Measurements from ENCODE around the gene PRPF4.
"Not testable (repeated sequence)": the region's sequence is repeated elsewhere in the genome, so short reads cannot be mapped to it uniquely, and the experiment has no call there.

The PRPF4 gene

DNA sequence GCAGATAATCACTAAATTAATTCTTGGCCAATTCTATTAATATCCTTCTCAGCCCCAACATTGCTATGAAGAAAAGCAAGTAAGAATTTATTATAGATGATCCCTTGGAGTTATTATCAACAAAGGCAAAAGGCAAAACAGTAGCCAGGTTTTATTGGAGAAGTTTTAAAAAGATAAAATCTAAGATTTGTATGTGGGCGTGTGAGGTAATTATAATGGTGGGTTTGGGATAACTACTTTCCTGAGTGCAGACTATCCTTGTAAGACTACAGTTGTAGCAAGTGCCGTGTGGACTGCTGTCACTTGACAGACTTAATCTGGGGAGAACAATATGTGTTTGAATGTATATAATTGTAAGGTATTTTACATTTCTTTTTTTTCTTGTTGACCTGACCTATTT, 30.9 kb upstream of the PRPF4 start:
- no peak overlapping the region for H3K4me3 ChIP-seq
- H3K4me2 ChIP-seq, result no peak overlapping the region
- H4K20me1 ChIP-seq, result no peaks in the 10 kb centered on the region
- H3K4me1 ChIP-seq, result peaks cover 23% of the 10 kb centered on the region
- no peak for TF ChIP-seq Cebpa-rat (IDR thresholded peaks at IDR 0.05)
- H3K9ac ChIP-seq, result no peak overlapping the region
- H3K9me3 ChIP-seq, result peaks cover 4% of the 10 kb centered on the region; the same call in 1 of the 2 replicates
- no peaks in the 10 kb centered on the region for H3K27me3 ChIP-seq
- H3K27ac ChIP-seq, result no peak overlapping the region
- no peaks in the 10 kb centered on the region for H3K36me3 ChIP-seq

DNA sequence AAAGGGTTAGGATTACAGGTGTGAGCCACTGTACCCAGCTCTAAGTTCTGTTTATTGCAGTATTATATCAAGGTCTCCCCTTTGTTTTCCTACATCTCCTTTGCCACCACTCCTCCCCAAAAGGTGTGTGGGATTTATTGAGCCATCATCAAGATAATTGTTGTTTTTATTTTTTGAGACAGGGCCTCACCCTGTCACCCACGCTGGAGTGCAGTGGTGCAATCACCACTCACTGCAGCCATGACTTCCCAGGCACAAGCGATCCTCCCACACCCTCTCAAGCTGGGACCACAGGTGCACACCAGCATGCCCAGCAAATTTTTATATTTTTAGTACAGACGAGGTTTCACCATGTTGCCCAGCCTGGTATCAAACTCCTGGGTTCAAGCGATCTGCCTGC, 29.6 kb upstream of the PRPF4 start:
- Histone ChIP-seq H3K27me3 (no peaks in the 10 kb centered on the region), H3K27ac (no peak overlapping the region), H3K4me1 (peaks cover 21% of the 10 kb centered on the region), H3K9ac (no peak overlapping the region), H3K36me3 (no peaks in the 10 kb centered on the region; the same call in 1 of the 2 replicates), H3K4me3 (no peak overlapping the region), H3K9me3 (peaks cover 6% of the 10 kb centered on the region; the same call in 1 of the 2 replicates), H3K4me2 (no peak overlapping the region), H4K20me1 (no peaks in the 10 kb centered on the region)
- no peak for TF ChIP-seq Cebpa-rat (IDR thresholded peaks at IDR 0.05)

DNA sequence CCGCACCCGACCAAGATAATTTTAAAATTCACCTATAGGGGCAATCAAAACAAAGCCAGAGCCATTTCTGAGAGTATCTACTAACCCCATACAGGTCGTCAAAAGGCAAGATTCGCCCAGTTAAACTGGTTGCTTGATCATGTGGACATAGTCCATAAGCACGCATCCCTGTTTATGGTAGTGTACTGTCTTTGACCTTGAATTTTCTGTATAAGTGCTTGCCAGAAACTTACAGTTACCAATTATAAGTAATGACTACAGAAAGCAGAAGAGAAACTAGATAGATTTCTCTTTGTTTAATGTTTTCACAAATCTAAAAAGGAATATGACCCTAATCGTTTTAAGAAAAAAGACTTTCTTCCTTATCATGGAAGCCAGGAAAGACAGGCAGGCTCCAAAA, 28.5 kb upstream of the PRPF4 start:
- Histone ChIP-seq H3K4me3 (no peak overlapping the region), H3K4me2 (no peak overlapping the region), H4K20me1 (no peaks in the 10 kb centered on the region), H3K9ac (no peak overlapping the region), H3K27me3 (no peaks in the 10 kb centered on the region), H3K27ac (no peak overlapping the region), H3K36me3 (no peaks in the 10 kb centered on the region; the same call in 1 of the 2 replicates), H3K9me3 (peaks cover 9% of the 10 kb centered on the region; the same call in 1 of the 2 replicates), H3K4me1 (peaks cover 20% of the 10 kb centered on the region)
- TF ChIP-seq Cebpa-rat (IDR thresholded peaks at IDR 0.05), result no peak

DNA sequence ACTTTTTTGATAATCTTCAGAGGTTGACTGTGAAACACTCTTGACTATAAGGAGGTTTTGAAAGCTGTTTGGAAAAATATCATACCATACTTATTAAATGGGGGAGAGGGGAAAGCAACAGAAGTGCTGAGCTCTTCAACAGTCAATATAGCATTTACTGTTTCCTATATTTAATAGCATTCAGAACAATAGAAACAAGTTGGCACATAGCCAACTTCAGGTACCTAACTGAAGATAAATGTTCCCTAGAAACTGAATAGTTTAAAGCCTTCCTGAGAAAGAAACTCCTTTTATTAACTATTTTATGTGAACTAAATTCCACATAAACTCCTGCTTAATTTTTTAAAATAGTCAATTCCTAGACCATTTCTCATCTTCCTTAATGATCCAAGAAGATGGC, 27.8 kb upstream of the PRPF4 start:
- no peak overlapping the region for H3K4me3 ChIP-seq
- H3K4me2 ChIP-seq, result no peak overlapping the region
- no peaks in the 10 kb centered on the region; the same call in 1 of the 2 replicates for H3K36me3 ChIP-seq
- H3K27me3 ChIP-seq, result no peaks in the 10 kb centered on the region
- H3K27ac ChIP-seq, result no peak overlapping the region
- H3K9ac ChIP-seq, result no peak overlapping the region
- no peaks in the 10 kb centered on the region for H4K20me1 ChIP-seq
- peaks cover 13% of the 10 kb centered on the region for H3K4me1 ChIP-seq
- TF ChIP-seq Cebpa-rat (IDR thresholded peaks at IDR 0.05), result no peak
- H3K9me3 ChIP-seq, result peaks cover 9% of the 10 kb centered on the region; the same call in 1 of the 2 replicates

DNA sequence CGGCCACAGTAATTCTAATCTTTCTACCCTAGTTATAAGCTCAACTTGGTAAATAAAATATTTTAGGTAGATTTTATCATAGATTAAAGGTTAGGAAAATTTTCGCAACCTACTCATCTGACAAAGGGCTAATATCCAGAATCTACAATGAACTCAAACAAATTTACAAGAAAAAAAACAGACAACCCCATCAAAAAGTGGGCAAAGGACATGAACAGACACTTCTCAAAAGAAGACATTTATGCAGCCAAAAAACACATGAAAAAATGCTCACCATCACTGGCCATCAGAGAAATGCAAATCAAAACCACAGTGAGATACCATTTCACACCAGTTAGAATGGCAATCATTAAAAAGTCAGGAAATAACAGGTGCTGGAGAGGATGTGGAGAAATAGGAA, 25.8 kb upstream of the PRPF4 start:
- H3K9me3 ChIP-seq, H3K4me3 ChIP-seq, H3K9ac ChIP-seq, H3K27me3 ChIP-seq, H3K27ac ChIP-seq, H3K36me3 ChIP-seq, H3K4me1 ChIP-seq, H3K4me2 ChIP-seq, H4K20me1 ChIP-seq: not testable (repeated sequence)

DNA sequence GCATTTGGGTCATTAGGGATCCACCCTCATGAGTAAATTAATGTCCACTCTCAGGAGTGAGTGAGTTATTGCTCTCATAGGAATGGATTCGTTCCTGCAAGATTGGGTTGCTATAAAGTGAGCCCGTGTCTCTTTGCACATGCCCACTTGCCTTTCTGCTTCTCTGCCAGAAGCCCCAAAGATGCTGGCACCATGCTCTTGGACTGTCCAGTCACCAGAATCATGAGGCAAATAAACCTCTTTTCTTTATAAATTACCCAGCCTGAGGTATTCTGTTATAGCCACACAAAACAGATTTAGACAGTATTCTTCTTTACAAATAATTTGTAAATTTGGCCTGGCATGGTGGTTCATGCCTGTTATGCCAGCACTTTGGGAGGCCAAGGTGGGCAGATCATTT, 24.7 kb upstream of the PRPF4 start:
- H3K9ac ChIP-seq, result no peak overlapping the region
- H3K9me3 ChIP-seq, result peaks cover 9% of the 10 kb centered on the region; the same call in 1 of the 2 replicates
- no peak for TF ChIP-seq Cebpa-rat (IDR thresholded peaks at IDR 0.05)
- H3K36me3 ChIP-seq, result peaks cover 10% of the 10 kb centered on the region; the same call in 1 of the 2 replicates
- H3K4me3 ChIP-seq, result no peak overlapping the region
- no peak overlapping the region for H3K27ac ChIP-seq
- no peak overlapping the region for H3K4me2 ChIP-seq
- H4K20me1 ChIP-seq, result no peaks in the 10 kb centered on the region
- H3K4me1 ChIP-seq, result no peaks in the 10 kb centered on the region
- no peaks in the 10 kb centered on the region for H3K27me3 ChIP-seq

DNA sequence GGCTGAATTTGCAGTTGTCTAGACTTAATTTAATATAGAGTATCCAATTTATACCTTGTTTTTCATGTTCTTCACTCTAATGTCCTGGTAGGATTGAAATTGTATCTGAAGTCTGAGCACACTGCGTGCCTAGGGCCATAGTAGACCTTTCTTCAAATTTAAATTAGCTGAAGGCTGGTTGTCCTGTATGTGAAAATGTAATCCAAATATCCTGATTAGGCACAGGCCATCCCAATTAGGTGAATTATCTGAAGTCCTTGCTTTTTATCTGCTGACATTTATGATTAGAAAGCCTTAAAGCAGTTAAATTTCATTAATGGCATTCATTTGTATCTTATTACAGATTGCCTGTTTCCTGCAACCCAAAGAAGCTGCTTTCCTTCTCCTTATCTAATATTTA, 20.5 kb upstream of the PRPF4 start:
- H4K20me1 ChIP-seq, result no peaks in the 10 kb centered on the region
- H3K9me3 ChIP-seq, result peaks cover 5% of the 10 kb centered on the region; the same call in 1 of the 2 replicates
- H3K4me3 ChIP-seq, result no peak overlapping the region
- TF ChIP-seq Cebpa-rat (IDR thresholded peaks at IDR 0.05), result no peak
- H3K4me2 ChIP-seq, result no peak overlapping the region
- no peaks in the 10 kb centered on the region for H3K27me3 ChIP-seq
- no peak overlapping the region for H3K27ac ChIP-seq
- H3K4me1 ChIP-seq, result no peaks in the 10 kb centered on the region
- peaks cover 50% of the 10 kb centered on the region for H3K36me3 ChIP-seq
- no peak overlapping the region for H3K9ac ChIP-seq

DNA sequence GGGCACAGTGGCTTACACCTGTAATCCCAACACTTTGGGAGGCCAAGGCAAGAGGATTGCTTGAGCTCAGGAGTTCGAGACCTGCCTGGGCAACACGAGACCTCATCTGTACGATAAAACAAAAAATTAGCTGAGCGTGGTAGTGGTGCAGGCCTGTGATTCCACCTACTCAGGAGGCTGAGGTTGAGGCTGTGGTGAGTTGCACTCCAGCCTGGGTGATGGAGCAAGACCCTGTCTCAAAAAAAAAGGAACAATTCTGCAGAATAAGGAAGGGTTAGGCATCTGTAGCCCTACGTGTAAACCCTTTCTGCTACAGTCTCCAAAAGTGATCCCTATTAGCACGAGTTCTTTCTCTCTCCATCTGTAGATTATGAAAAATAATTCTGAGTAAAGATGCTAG, 20.0 kb upstream of the PRPF4 start:
- Histone ChIP-seq H3K4me1 (no peaks in the 10 kb centered on the region), H3K9ac (no peak overlapping the region), H3K27ac (no peak overlapping the region), H3K27me3 (no peaks in the 10 kb centered on the region), H4K20me1 (no peaks in the 10 kb centered on the region), H3K9me3 (peaks cover 5% of the 10 kb centered on the region; the same call in 1 of the 2 replicates), H3K36me3 (peaks cover 55% of the 10 kb centered on the region), H3K4me2 (no peak overlapping the region), H3K4me3 (no peak overlapping the region)
- no peak for TF ChIP-seq Cebpa-rat (IDR thresholded peaks at IDR 0.05)

DNA sequence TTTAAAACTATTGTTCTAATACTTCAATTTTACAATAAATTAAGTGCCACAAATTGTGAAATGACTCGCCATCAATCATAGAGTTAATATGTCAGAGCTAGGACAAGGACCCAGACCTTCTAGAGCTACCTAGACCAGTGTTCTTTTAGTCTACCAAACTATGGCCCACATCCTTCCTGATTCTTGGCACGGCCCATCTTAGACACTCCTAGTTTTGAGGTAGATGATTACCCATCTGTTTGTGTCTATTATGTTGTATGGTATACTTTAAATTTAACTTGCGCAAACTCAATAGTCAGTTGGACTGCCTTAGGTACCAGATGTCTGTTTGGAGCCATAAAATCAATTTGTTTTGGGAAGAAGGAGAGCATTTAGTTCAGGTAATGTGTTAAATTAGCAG, 17.6 kb upstream of the PRPF4 start:
- no peak for TF ChIP-seq Cebpa-rat (IDR thresholded peaks at IDR 0.05)
- Histone ChIP-seq H3K27me3 (no peaks in the 10 kb centered on the region), H3K36me3 (peaks cover 79% of the 10 kb centered on the region), H3K4me2 (no peak overlapping the region), H3K4me1 (no peaks in the 10 kb centered on the region), H3K4me3 (no peak overlapping the region), H3K27ac (no peak overlapping the region), H3K9me3 (no peaks in the 10 kb centered on the region), H3K9ac (no peak overlapping the region), H4K20me1 (no peaks in the 10 kb centered on the region)

DNA sequence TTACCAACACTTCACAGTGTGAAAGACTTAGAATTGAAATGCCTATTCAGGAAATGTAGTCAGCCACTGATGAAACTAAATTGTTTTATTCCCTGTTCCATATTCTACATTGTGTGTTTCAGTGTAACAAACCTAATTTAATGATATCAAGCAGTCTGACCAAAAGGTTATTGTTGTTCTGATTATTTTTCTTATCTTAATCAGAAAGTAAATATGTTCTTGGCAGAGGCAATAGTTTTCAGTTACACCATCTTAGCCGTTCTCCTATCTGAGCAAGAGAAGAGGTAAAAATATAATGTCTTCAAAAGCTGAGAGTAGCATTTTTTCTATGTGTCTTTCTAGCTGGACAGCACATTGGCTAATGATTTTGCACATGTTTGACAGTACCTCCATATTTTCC, 17.2 kb upstream of the PRPF4 start:
- Histone ChIP-seq H3K27ac (no peak overlapping the region), H3K4me1 (no peaks in the 10 kb centered on the region), H3K36me3 (peaks cover 83% of the 10 kb centered on the region), H3K4me3 (no peak overlapping the region), H3K27me3 (no peaks in the 10 kb centered on the region), H3K4me2 (no peak overlapping the region), H4K20me1 (no peaks in the 10 kb centered on the region), H3K9me3 (no peaks in the 10 kb centered on the region), H3K9ac (no peak overlapping the region)
- TF ChIP-seq Cebpa-rat (IDR thresholded peaks at IDR 0.05), result no peak
